Fibroblast of pulmonary artery (primary cell): Measurements from ENCODE around the gene DEUP1.
"Not testable (repeated sequence)": the region's sequence is repeated elsewhere in the genome, so short reads cannot be mapped to it uniquely, and the experiment has no call there.

Experiments used
- DNase-seq: peaks from one replicate; pipeline ENCODE4 v3.0.0-alpha.2; 2010; ENCODE audit warnings: low read depth
- H3K4me3 ChIP-seq: replicated peaks from 2 replicates; pipeline ENCODE4 v1.5.1; 2011; ENCODE audit warnings: low read depth, mild to moderate bottlenecking, control low read depth, low read length, moderate library complexity
- CTCF ChIP-seq: IDR thresholded peaks from 2 replicates; pipeline ENCODE4 v1.5.1; 2011; ENCODE audit warnings: mild to moderate bottlenecking, control low read depth, low read length, inconsistent platforms; ENCODE audit errors: missing control alignments

Gene DEUP1

GRCh38 chr11:93291110-93291509 lies 39.4 kb upstream of the DEUP1 start:
- H3K4me3 ChIP-seq: no peak overlapping the region
- DNase-seq: no peak
- no peak for TF ChIP-seq CTCF

GRCh38 chr11:93291898-93292297 lies 38.6 kb upstream of the DEUP1 start:
- no peak overlapping the region for H3K4me3 ChIP-seq
- no peak for DNase-seq
- no peak for TF ChIP-seq CTCF

- H3K4me3 ChIP-seq: no peak overlapping the region
- DNase-seq: no peak
- no peak for TF ChIP-seq CTCF
Observed at GRCh38 chr11:93295921-93296575, 34.5 kb upstream of the DEUP1 start.

GRCh38 chr11:93303689-93304088 lies 26.9 kb upstream of the DEUP1 start:
- H3K4me3 ChIP-seq: no peak overlapping the region
- no peak for TF ChIP-seq CTCF
- no peak for DNase-seq

- H3K4me3 ChIP-seq, DNase-seq: not testable (repeated sequence)
Observed at GRCh38 chr11:93314399-93314798, 16.1 kb upstream of the DEUP1 start.

GRCh38 chr11:93319224-93319839 lies 11.2 kb upstream of the DEUP1 start:
- no peak for TF ChIP-seq CTCF
- no peak for DNase-seq
- H3K4me3 ChIP-seq: no peak overlapping the region

- no peak for TF ChIP-seq CTCF
- no peak for DNase-seq
- H3K4me3 ChIP-seq: no peak overlapping the region
Observed at GRCh38 chr11:93320230-93320629, 10.3 kb upstream of the DEUP1 start.
